ENCODE measurements around the gene TMEM218. TPM values are rescaled to one million over a fixed set of nuclear protein-coding genes. Genes with fewer than 3 reads are reported as not detected.
A peak's percentile ranks its signal among the peaks of the same experiment; 100 is the strongest.

TMEM218 gene
- total RNA-seq, 1 donor from 2014 or later = 11.9 TPM

- Histone ChIP-seq H3K27me3 (ENCODE audit: insufficient read depth, low read length) (no peaks in the 10 kb centered on the region), H3K4me2 (ENCODE audit: low read length) (no peak overlapping the region), H3K36me3 (ENCODE audit: insufficient read depth, low read length) (no peaks in the 10 kb centered on the region), H4K20me1 (ENCODE audit: insufficient read depth, low read length) (no peaks in the 10 kb centered on the region), H3K4me3 (ENCODE audit: insufficient read depth, low read depth, low read length) (no peak overlapping the region), H2AFZ (ENCODE audit: low read depth, low read length) (peak overlapping the region; percentile 15), H3K79me2 (ENCODE audit: insufficient read depth, low read length) (no peaks in the 10 kb centered on the region), H3K9me3 (ENCODE audit: insufficient read depth, low read depth, low read length) (no peaks in the 10 kb centered on the region), H3K4me1 (ENCODE audit: insufficient read depth, low read length) (no peaks in the 10 kb centered on the region), H3K9ac (ENCODE audit: low read length) (no peak overlapping the region), H3K27ac (ENCODE audit: low read depth, low read length) (no peak overlapping the region)
- Mint-ChIP-seq H3K9me3 (ENCODE audit: unreplicated experiment) (peaks cover under 1% of the 10 kb centered on the region), H3K4me1 (ENCODE audit: low read depth, unreplicated experiment) (peaks cover 18% of the 10 kb centered on the region), H3K4me3 (ENCODE audit: unreplicated experiment) (no peak overlapping the region), H3K27ac (ENCODE audit: unreplicated experiment) (no peak overlapping the region), H3K36me3 (ENCODE audit: low read depth, unreplicated experiment) (no peaks in the 10 kb centered on the region), H3K27me3 (ENCODE audit: low read depth, unreplicated experiment) (peaks cover 11% of the 10 kb centered on the region)
- DNase-seq (ENCODE audit: low read depth) (peak; percentile 42), FAIRE-seq (no peak)
- no peak for TF ChIP-seq EZH2 (IDR thresholded peaks at IDR 0.05; ENCODE audit: insufficient read depth, low read length)
- TF ChIP-seq, protein P1, sequence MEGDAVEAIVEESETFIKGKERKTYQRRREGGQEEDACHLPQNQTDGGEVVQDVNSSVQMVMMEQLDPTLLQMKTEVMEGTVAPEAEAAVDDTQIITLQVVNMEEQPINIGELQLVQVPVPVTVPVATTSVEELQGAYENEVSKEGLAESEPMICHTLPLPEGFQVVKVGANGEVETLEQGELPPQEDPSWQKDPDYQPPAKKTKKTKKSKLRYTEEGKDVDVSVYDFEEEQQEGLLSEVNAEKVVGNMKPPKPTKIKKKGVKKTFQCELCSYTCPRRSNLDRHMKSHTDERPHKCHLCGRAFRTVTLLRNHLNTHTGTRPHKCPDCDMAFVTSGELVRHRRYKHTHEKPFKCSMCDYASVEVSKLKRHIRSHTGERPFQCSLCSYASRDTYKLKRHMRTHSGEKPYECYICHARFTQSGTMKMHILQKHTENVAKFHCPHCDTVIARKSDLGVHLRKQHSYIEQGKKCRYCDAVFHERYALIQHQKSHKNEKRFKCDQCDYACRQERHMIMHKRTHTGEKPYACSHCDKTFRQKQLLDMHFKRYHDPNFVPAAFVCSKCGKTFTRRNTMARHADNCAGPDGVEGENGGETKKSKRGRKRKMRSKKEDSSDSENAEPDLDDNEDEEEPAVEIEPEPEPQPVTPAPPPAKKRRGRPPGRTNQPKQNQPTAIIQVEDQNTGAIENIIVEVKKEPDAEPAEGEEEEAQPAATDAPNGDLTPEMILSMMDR (IDR thresholded peaks at IDR 0.05; ENCODE audit: insufficient read depth, low read depth, low read length) = peak; percentile 39
Observed at GRCh38 chr11:125123947-125124617, 12.7 kb upstream of the TMEM218 start.

DNA sequence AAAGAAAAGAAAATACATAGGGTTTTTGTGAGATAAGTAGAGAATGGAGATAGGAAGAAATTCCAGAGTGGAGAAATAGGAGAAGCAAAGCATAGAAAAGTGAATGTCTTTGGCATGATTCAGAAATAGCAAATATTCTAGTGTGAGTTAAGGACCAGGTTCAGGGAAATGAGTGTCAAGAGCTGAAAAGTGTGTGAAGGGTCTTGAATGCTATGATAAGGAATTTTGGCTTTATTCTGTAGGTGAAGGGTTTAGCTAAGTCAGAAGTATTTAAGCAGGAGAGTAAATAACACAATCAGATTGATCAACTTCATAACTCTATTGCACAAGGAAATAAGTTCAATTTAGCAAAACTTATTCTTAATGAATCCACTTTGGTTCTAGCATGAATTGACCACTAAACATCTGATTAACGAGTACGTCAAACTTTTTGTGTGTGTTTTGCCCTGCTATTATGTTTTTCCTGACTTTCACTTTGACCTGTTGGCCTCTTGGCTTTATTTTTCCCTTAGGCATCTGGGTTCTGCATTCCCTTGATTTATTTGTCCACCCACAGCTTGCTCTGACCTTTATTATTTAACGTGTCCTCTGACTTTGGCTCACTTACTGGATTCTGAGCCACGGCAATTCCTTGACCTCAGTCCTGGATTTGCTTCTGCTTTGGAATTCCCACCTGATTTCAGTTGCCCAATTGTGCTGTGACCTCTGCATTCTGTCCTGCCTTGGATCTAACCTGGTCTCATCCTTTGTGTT is 11.9 kb upstream of the TMEM218 start:
- H3K27me3 Mint-ChIP-seq (ENCODE audit: low read depth, unreplicated experiment) = peaks cover 11% of the 10 kb centered on the region
- no peak overlapping the region for H3K4me2 ChIP-seq (ENCODE audit: low read length)
- no peak overlapping the region for H3K27ac ChIP-seq (ENCODE audit: low read depth, low read length)
- no peak overlapping the region for H3K4me3 ChIP-seq (ENCODE audit: insufficient read depth, low read depth, low read length)
- no peaks in the 10 kb centered on the region for H3K9me3 ChIP-seq (ENCODE audit: insufficient read depth, low read depth, low read length)
- H3K9ac ChIP-seq (ENCODE audit: low read length) = no peak overlapping the region
- no peaks in the 10 kb centered on the region for H3K36me3 Mint-ChIP-seq (ENCODE audit: low read depth, unreplicated experiment)
- TF ChIP-seq, protein P1 (IDR thresholded peaks at IDR 0.05; ENCODE audit: insufficient read depth, low read depth, low read length) = no peak
- TF ChIP-seq EZH2 (IDR thresholded peaks at IDR 0.05; ENCODE audit: insufficient read depth, low read length) = no peak
- H3K4me1 ChIP-seq (ENCODE audit: insufficient read depth, low read length) = no peaks in the 10 kb centered on the region
- no peak for FAIRE-seq
- H3K9me3 Mint-ChIP-seq (ENCODE audit: unreplicated experiment) = no peaks in the 10 kb centered on the region
- peaks cover 12% of the 10 kb centered on the region for H3K4me1 Mint-ChIP-seq (ENCODE audit: low read depth, unreplicated experiment)
- H3K27ac Mint-ChIP-seq (ENCODE audit: unreplicated experiment) = no peak overlapping the region
- no peak for DNase-seq (ENCODE audit: low read depth)
- peak overlapping the region; percentile 15 for H2AFZ ChIP-seq (ENCODE audit: low read depth, low read length)
- no peaks in the 10 kb centered on the region for H3K36me3 ChIP-seq (ENCODE audit: insufficient read depth, low read length)
- no peaks in the 10 kb centered on the region for H3K27me3 ChIP-seq (ENCODE audit: insufficient read depth, low read length)
- H4K20me1 ChIP-seq (ENCODE audit: insufficient read depth, low read length) = no peaks in the 10 kb centered on the region
- no peaks in the 10 kb centered on the region for H3K79me2 ChIP-seq (ENCODE audit: insufficient read depth, low read length)
- no peak overlapping the region for H3K4me3 Mint-ChIP-seq (ENCODE audit: unreplicated experiment)

GRCh38 chr11:125117429-125117828 is 6.0 kb upstream of the TMEM218 start:
- Mint-ChIP-seq H3K36me3 (ENCODE audit: low read depth, unreplicated experiment) (no peaks in the 10 kb centered on the region), H3K9me3 (ENCODE audit: unreplicated experiment) (no peaks in the 10 kb centered on the region), H3K27me3 (ENCODE audit: low read depth, unreplicated experiment) (peaks cover 3% of the 10 kb centered on the region), H3K4me1 (ENCODE audit: low read depth, unreplicated experiment) (peaks cover 1% of the 10 kb centered on the region), H3K27ac (ENCODE audit: unreplicated experiment) (no peak overlapping the region), H3K4me3 (ENCODE audit: unreplicated experiment) (no peak overlapping the region)
- Histone ChIP-seq H3K27ac (ENCODE audit: low read depth, low read length) (no peak overlapping the region), H2AFZ (ENCODE audit: low read depth, low read length) (no peak overlapping the region), H3K9me3 (ENCODE audit: insufficient read depth, low read depth, low read length) (no peaks in the 10 kb centered on the region), H3K4me2 (ENCODE audit: low read length) (no peak overlapping the region), H4K20me1 (ENCODE audit: insufficient read depth, low read length) (no peaks in the 10 kb centered on the region), H3K79me2 (ENCODE audit: insufficient read depth, low read length) (no peaks in the 10 kb centered on the region), H3K27me3 (ENCODE audit: insufficient read depth, low read length) (no peaks in the 10 kb centered on the region), H3K36me3 (ENCODE audit: insufficient read depth, low read length) (no peaks in the 10 kb centered on the region), H3K4me1 (ENCODE audit: insufficient read depth, low read length) (no peaks in the 10 kb centered on the region), H3K4me3 (ENCODE audit: insufficient read depth, low read depth, low read length) (no peak overlapping the region), H3K9ac (ENCODE audit: low read length) (no peak overlapping the region)
- FAIRE-seq = no peak
- DNase-seq (ENCODE audit: low read depth) = no peak
- no peak for TF ChIP-seq EZH2 (IDR thresholded peaks at IDR 0.05; ENCODE audit: insufficient read depth, low read length)
- TF ChIP-seq, protein P1 (IDR thresholded peaks at IDR 0.05; ENCODE audit: insufficient read depth, low read depth, low read length) = no peak
